GM10248 (cell line): ENCODE results near the gene STAG1.
"Not testable (repeated sequence)": the region's sequence is repeated elsewhere in the genome, so short reads cannot be mapped to it uniquely, and the experiment has no call there.

Source experiments
- CTCF ChIA-PET: fragments of 300-600 bp; sonication (Branson Sonifier 250); formaldehyde crosslinking; extraction: SDS; loops from one replicate; lab custom pipeline; 2021; ENCODE audit warnings: antibody characterized with exemption; lab: Yijun Ruan, JAX
- POLR2A ChIA-PET: fragments of 350-650 bp; sonication (Branson Sonifier 250); formaldehyde crosslinking; extraction: SDS; loops from one replicate; lab custom pipeline; 2020; ENCODE audit warnings: antibody characterized with exemption; lab: Yijun Ruan, JAX
- DNase-seq: peaks from one replicate; pipeline ENCODE4 v3.0.0; 2012; ENCODE audit errors: extremely low spot score
- TF ChIP-seq, protein P1 (sequence below): IDR thresholded peaks from 2 replicates; pipeline ENCODE4 v1.5.1; 2012; ENCODE audit warnings: mild to moderate bottlenecking, low read depth; ENCODE audit errors: extremely low read depth, missing control alignments, control extremely low read depth

The STAG1 gene

DNA sequence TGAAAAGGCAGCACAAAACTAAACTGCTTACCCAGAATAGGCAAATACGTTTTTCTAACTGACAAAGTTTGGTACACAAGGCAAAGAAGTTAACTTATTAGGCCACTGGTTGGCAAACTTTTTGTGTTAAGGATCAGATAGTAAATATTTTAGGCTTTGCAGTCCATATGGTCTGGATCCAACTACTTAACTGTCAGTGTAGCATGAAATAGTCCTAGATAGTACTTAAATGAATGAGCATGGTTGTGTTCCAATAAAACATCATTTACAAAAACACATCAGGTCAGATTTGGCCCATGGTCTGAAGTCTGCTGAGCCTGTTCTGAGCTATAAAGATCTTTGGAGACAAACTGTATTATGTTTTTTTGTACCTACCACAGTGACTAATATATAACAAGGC is 365.1 kb downstream of the STAG1 start:
- DNase-seq = no peak
- TF ChIP-seq, protein P1, sequence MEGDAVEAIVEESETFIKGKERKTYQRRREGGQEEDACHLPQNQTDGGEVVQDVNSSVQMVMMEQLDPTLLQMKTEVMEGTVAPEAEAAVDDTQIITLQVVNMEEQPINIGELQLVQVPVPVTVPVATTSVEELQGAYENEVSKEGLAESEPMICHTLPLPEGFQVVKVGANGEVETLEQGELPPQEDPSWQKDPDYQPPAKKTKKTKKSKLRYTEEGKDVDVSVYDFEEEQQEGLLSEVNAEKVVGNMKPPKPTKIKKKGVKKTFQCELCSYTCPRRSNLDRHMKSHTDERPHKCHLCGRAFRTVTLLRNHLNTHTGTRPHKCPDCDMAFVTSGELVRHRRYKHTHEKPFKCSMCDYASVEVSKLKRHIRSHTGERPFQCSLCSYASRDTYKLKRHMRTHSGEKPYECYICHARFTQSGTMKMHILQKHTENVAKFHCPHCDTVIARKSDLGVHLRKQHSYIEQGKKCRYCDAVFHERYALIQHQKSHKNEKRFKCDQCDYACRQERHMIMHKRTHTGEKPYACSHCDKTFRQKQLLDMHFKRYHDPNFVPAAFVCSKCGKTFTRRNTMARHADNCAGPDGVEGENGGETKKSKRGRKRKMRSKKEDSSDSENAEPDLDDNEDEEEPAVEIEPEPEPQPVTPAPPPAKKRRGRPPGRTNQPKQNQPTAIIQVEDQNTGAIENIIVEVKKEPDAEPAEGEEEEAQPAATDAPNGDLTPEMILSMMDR = no peak

DNA sequence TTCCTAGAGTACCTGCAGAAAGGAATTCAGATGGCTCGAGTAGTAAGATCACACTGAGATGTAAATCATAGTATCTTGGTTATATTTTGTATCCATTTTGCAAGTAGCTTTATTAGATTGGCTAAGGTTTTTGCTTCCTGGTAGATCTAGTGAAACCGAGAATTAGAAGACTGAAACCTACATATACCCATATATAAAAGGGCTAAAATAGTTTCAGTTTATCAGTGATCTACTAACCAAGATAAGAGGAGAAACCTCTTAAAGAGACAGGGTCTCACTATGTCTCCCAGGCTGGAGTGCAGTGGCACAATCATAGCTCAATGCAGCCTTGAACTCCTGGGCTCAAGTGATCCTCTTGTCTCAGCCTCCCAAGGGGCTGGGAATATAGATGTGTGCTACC is 366.7 kb downstream of the STAG1 start:
- peak; percentile 26 for DNase-seq
- POLR2A ChIA-PET = no interaction called here
- TF ChIP-seq, protein P1 = no peak
- CTCF ChIA-PET = interaction anchor here (1.6 kb wide), 1 partner anchor 367 kb away, joined by 5 read pairs; the partner anchor contains the start of gene STAG1

More for the DNA sequence above, 365.1 kb downstream of the STAG1 start:
- POLR2A ChIA-PET = no interaction called here
- CTCF ChIA-PET = interaction anchor here (1.0 to 2.2 kb wide), 4 partner anchors 10 to 627 kb away, joined by 3 to 8 read pairs (median 5); partner anchors contain the start of gene STAG1

DNA sequence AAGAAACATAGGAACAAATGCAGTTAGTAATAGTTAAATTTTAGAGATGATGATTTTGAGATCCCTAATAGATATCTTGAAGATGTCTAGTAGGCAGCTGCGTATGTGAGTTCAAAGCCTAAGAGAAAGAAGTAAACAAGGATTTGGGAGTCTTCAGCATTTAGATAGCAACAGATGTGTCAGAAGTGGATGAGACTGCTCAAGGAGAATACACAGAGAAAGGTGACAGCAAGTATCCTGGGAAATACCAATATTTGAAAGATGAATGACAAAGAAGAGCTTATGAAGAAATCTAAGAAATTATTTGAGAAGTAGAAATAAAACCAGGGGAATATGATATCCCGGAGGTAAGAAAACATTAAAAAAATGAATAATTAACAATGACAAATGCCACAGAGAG is 371.1 kb downstream of the STAG1 start:
- DNase-seq = no peak
- TF ChIP-seq, protein P1 = no peak
- ChIA-PET CTCF (interaction anchor here (1.4 to 3.5 kb wide), 4 partner anchors 10 to 633 kb away, joined by 3 to 29 read pairs (median 4); no protein-coding TSS in a partner anchor), POLR2A (no interaction called here)

DNA sequence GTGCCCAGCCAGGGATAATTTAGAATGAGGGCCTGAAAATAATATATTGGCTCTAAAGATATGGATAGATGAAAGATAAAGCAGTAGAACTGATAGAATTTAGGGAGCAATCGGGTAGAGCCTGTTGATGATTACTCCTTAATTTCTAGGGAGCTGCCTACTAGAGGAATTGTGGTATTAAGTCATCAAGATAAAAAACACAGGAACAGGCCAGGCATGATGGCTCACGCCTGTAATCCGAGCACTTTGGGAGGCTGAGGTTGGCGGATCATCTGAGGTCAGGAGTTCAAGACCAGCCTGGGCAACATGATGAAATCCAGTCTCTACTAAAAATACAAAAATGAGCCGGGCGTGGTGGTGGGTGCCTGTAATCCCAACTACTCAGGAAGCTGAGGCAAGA is 371.6 kb downstream of the STAG1 start:
- TF ChIP-seq, protein P1 = no peak
- CTCF ChIA-PET = interaction anchor here (1.4 to 3.5 kb wide), 4 partner anchors 9 to 633 kb away, joined by 3 to 29 read pairs (median 4); no protein-coding TSS in a partner anchor
- DNase-seq = no peak
- POLR2A ChIA-PET = no interaction called here

DNA sequence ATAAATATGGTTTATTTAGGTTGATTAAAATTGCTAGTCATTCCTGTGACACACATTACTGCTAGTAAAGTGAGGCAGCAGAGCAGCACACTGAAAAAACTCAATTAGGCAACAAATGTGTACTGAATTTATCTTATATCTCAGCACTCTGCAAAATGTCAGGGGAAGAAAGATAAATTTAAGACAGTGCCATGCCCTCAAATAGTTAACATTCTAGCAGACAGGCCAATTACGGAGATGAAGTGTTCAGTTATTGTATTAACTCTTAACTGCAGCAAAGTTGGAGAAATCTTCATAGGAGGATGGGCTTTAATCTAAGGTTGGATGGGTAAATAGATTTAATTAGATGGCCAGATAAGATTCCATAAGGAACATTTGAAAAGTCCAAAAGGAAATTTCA is 374.2 kb downstream of the STAG1 start:
- TF ChIP-seq, protein P1 = no peak
- DNase-seq = no peak
- POLR2A ChIA-PET = no interaction called here
- CTCF ChIA-PET = interaction anchor here (2.5 kb wide), 1 partner anchor 14 kb away, joined by 12 read pairs; no protein-coding TSS in a partner anchor

DNA sequence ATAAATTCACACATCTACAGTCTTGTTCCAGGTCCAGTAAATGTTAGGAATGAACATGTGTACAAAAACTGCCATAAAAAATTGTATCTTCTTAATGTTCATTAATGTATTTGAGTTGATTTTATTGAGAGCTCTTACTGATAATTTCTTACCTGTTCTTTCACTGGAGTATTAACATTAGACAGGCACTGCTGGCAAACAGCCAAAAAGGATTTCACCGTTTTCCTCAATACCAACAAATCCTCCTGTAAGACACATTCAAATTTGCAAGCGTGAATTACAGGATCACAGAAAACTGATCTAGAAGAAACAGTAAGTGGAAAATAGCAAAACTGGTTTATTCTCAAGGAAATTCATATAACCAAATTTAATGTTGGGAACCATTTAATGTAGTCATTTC is 374.7 kb downstream of the STAG1 start:
- ChIA-PET POLR2A (no interaction called here), CTCF (interaction anchor here (1.6 to 2.5 kb wide), 2 partner anchors 14 to 375 kb away, joined by 3 to 12 read pairs; partner anchors contain the start of gene STAG1)

DNA sequence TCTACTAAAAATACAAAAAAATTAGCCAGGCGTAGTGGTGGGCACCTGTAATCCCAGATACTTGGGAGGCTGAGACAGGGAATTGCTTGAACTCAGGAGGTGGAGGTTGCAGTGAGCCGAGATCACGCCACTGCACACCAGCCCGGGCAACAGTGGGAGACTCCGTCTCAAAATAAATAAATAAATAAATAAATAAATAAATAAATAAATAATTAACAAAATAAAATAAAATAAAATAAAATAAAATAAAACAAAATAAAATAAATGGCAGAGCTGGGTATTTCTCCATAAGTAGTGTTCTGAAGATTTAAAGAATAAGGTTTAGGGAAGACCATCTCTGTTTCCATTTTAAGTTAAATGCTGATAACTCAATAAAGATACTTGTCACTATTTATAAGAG is 376.4 kb downstream of the STAG1 start:
- POLR2A ChIA-PET, DNase-seq: not testable (repeated sequence)
- CTCF ChIA-PET = interaction anchor here (1.6 to 2.5 kb wide), 2 partner anchors 16 to 377 kb away, joined by 3 to 12 read pairs; partner anchors contain the start of gene STAG1

More for the DNA sequence above, 374.7 kb downstream of the STAG1 start:
- TF ChIP-seq, protein P1 = no peak
- no peak for DNase-seq
